Peyer's patch (tissue), 4 donors: Measurements from ENCODE around the gene GREM2. TPM values are rescaled to one million over a fixed set of nuclear protein-coding genes. Genes with fewer than 3 reads are reported as not detected.

Experiments
- DNase-seq, 3 donors: peaks; one replicate each; pipeline ENCODE4 v3.0.0-alpha.2; 2017 to 2019
- H3K27ac ChIP-seq, 4 donors: fragments of 200-600 bp; sonication (generic); one replicate each; pipeline ENCODE4 v1.5.1; 2016 to 2019
- H3K27me3 ChIP-seq, 2 donors: fragments of 200-600 bp; sonication (generic); one replicate each; pipeline ENCODE4 v1.5.1; 2019
- H3K36me3 ChIP-seq, 3 donors: fragments of 200-600 bp; sonication (generic); one replicate each; pipeline ENCODE4 v1.5.1; 2016 to 2019
- H3K4me1 ChIP-seq, 4 donors: fragments of 200-600 bp; sonication (generic); one replicate each; pipeline ENCODE4 v1.5.1; 2016 to 2019
- H3K4me3 ChIP-seq, 4 donors: fragments of 200-600 bp; sonication (generic); 1 replicate in 3 of 4; 2 replicates in 1 of 4; pipeline ENCODE4 v1.5.1; 2016 to 2019; ENCODE audit warnings: mild to moderate bottlenecking in 1 of 4
- H3K9me3 ChIP-seq, 4 donors: fragments of 200-600 bp; sonication (generic); one replicate each; pipeline ENCODE4 v1.5.1; 2016 to 2019; ENCODE audit warnings: mild to moderate bottlenecking in 1 of 4
- POLR2A ChIP-seq, 2 donors: fragments of 450-650 bp; IDR thresholded peaks; one replicate each; pipeline ENCODE4 v1.5.1; 2017; ENCODE audit warnings: antibody characterized with exemption in 2 of 2, mild to moderate bottlenecking in 2 of 2, moderate library complexity in 2 of 2
- total RNA-seq, 4 donors: library from RNA; depleted of rRNA; stranded (reverse); fragments of >200 nt; gene quantifications; one replicate each; pipeline ENCODE4 v1.1.0, GENCODE V29; 2016
- TF ChIP-seq, protein P1 (sequence below), 6 experiments: fragments of 450-650 bp in 4 of 6; fragments of 200-600 bp in 2 of 6; sonication (generic) in 1 of 6; IDR thresholded peaks; one replicate each; pipeline ENCODE4 v1.5.1; 2017 to 2019; ENCODE audit warnings: antibody characterized with exemption in 6 of 6, mild to moderate bottlenecking in 3 of 6, moderate library complexity in 1 of 6

Gene GREM2
- total RNA-seq, 4 donors from 2014 or later, result 1.3 to 7.4 (median 3.2) TPM

GRCh38 chr1:240575981-240576662 is 35.8 kb downstream of the GREM2 start:
- H3K27ac ChIP-seq, result no peak overlapping the region
- TF ChIP-seq, protein P1, sequence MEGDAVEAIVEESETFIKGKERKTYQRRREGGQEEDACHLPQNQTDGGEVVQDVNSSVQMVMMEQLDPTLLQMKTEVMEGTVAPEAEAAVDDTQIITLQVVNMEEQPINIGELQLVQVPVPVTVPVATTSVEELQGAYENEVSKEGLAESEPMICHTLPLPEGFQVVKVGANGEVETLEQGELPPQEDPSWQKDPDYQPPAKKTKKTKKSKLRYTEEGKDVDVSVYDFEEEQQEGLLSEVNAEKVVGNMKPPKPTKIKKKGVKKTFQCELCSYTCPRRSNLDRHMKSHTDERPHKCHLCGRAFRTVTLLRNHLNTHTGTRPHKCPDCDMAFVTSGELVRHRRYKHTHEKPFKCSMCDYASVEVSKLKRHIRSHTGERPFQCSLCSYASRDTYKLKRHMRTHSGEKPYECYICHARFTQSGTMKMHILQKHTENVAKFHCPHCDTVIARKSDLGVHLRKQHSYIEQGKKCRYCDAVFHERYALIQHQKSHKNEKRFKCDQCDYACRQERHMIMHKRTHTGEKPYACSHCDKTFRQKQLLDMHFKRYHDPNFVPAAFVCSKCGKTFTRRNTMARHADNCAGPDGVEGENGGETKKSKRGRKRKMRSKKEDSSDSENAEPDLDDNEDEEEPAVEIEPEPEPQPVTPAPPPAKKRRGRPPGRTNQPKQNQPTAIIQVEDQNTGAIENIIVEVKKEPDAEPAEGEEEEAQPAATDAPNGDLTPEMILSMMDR (IDR thresholded peaks at IDR 0.05), result no peak
- H3K9me3 ChIP-seq, result no peaks in the 10 kb centered on the region
- no peaks in the 10 kb centered on the region for H3K36me3 ChIP-seq
- H3K27me3 ChIP-seq, result no peaks in the 10 kb centered on the region
- H3K4me1 ChIP-seq, result no peaks in the 10 kb centered on the region
- DNase-seq, result no peak
- H3K4me3 ChIP-seq, result no peak overlapping the region

DNA sequence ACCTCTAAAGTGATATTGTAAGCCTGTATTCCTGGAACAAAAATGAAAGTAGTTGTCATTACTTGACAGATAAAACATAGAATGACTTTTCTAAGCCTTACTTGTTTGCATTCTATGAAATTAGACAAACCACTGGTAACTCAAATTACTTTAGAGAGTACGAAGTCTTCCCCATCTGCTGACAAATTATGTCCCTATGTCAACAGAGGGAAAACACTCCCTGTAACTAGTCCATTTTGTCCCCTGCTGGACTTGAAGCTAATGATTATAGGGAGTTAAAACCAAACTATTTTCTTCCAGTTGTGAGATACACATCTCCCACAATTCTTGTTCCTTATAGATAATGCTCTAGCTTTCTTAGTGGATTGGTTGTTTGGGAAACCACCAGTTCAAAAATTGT is 39.6 kb downstream of the GREM2 start:
- DNase-seq, result no peak
- Histone ChIP-seq H3K4me3 (no peak overlapping the region), H3K9me3 (no peaks in the 10 kb centered on the region), H3K36me3 (no peaks in the 10 kb centered on the region), H3K27me3 (no peaks in the 10 kb centered on the region), H3K27ac (no peak overlapping the region), H3K4me1 (no peaks in the 10 kb centered on the region)
- TF ChIP-seq, protein P1 (IDR thresholded peaks at IDR 0.05), result no peak
- TF ChIP-seq POLR2A (IDR thresholded peaks at IDR 0.05), result no peak

GRCh38 chr1:240571782-240572181 is 40.2 kb downstream of the GREM2 start:
- H3K4me1 ChIP-seq, result no peaks in the 10 kb centered on the region
- TF ChIP-seq, protein P1 (IDR thresholded peaks at IDR 0.05), result no peak
- no peak for TF ChIP-seq POLR2A (IDR thresholded peaks at IDR 0.05)
- no peak overlapping the region for H3K27ac ChIP-seq

DNA sequence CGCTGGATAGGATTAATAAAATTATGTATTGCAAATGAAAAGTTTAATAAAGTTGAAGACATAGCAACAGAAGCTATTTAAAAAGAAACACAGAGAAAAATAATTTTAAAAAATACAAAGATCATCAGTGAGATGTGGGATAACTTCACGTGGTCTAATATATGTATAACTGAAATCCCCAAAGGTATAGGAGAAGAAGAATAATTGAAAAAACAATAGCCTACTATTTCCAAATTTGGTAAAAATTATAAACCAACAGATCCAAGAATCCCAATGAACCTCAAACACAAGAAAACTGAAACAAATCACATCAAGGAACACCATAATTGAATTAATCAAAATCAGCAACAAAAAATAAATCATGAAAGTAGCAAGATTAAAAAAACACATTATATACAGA is 44.9 kb downstream of the GREM2 start:
- H3K27me3 ChIP-seq, result no peaks in the 10 kb centered on the region
- H3K9me3 ChIP-seq, result no peaks in the 10 kb centered on the region
- no peaks in the 10 kb centered on the region for H3K4me1 ChIP-seq
- TF ChIP-seq, protein P1 (IDR thresholded peaks at IDR 0.05), result no peak
- no peak for TF ChIP-seq POLR2A (IDR thresholded peaks at IDR 0.05)
- no peak overlapping the region for H3K27ac ChIP-seq
- no peaks in the 10 kb centered on the region for H3K36me3 ChIP-seq
- no peak overlapping the region for H3K4me3 ChIP-seq
- no peak for DNase-seq

More at GRCh38 chr1:240571782-240572181, 40.2 kb downstream of the GREM2 start:
- H3K4me3 ChIP-seq, result no peak overlapping the region
- H3K9me3 ChIP-seq, result no peaks in the 10 kb centered on the region
- no peaks in the 10 kb centered on the region for H3K36me3 ChIP-seq
- no peak for DNase-seq
- H3K27me3 ChIP-seq, result no peaks in the 10 kb centered on the region

GRCh38 chr1:240562779-240563178 is 49.2 kb downstream of the GREM2 start:
- Histone ChIP-seq H3K27me3 (no peaks in the 10 kb centered on the region), H3K36me3 (no peaks in the 10 kb centered on the region), H3K4me1 (no peaks in the 10 kb centered on the region), H3K27ac (no peak overlapping the region), H3K4me3 (no peak overlapping the region), H3K9me3 (no peaks in the 10 kb centered on the region)
- DNase-seq, result no peak
- TF ChIP-seq POLR2A (IDR thresholded peaks at IDR 0.05), result no peak
- TF ChIP-seq, protein P1 (IDR thresholded peaks at IDR 0.05), result no peak
